Body of pancreas (tissue), 4 donors: ENCODE data around the gene TMEM141. TPM values are rescaled to one million over a fixed set of nuclear protein-coding genes. Genes with fewer than 3 reads are reported as not detected.

ENCODE experiments used
- ATAC-seq: fragments of 150-250 bp; one replicate; pipeline ENCODE4 v1.9.1; 2016
- DNase-seq, 4 donors: peaks; one replicate each; pipeline ENCODE4 v3.0.0-alpha.2; 2019
- H3K27ac ChIP-seq, 4 donors: fragments of 200-600 bp; sonication (generic); 1 replicate in 3 of 4; 2 replicates in 1 of 4; pipeline versions ENCODE4 v1.5.1 to v1.6.1; 2016 to 2019; ENCODE audit warnings: mild to moderate bottlenecking in 1 of 4, mixed read lengths in 1 of 4, moderate library complexity in 1 of 4
- H3K27me3 ChIP-seq, 2 donors: fragments of 200-600 bp; sonication (generic); one replicate each; pipeline ENCODE4 v1.6.0; 2016; ENCODE audit warnings: mild to moderate bottlenecking in 1 of 2
- H3K36me3 ChIP-seq, 2 donors: fragments of 200-600 bp; sonication (generic); replicated peaks in 1 of 2; 2 replicates each; pipeline ENCODE4 v1.5.1; 2016; ENCODE audit warnings: low read depth in 2 of 2; ENCODE audit not compliant: insufficient read depth in 1 of 2
- H3K4me1 ChIP-seq: fragments of 200-600 bp; sonication (generic); one replicate; pipeline ENCODE4 v1.6.0; 2016
- H3K4me3 ChIP-seq, 2 donors: fragments of 200-600 bp; sonication (generic); 1 replicate in 1 of 2; 2 replicates in 1 of 2; pipeline ENCODE4 v1.5.1; 2016 to 2019
- H3K9me3 ChIP-seq, 3 donors: fragments of 200-600 bp; sonication (generic); 1 replicate in 2 of 3; 2 replicates in 1 of 3; pipeline ENCODE4 v1.5.1; 2016
- POLR2A ChIP-seq, 3 donors: fragments of 450-650 bp; IDR thresholded peaks; one replicate each; pipeline ENCODE4 v1.6.1; 2016; ENCODE audit warnings: antibody characterized with exemption in 3 of 3, mild to moderate bottlenecking in 2 of 3
- WGBS, 2 donors: methylation state at CpG; one replicate each; pipeline ENCODE4 v1.1.5; 2017; 5-methylcytosine and 5-hydroxymethylcytosine counted together
- intact Hi-C: fragments of 100-400 bp; cut with DNase I; formaldehyde crosslinking; loops from one replicate; pipeline ENCODE4 v1.15.1; 2023
- total RNA-seq, 2 donors: library from RNA; depleted of rRNA; stranded (reverse); fragments of >200 nt; gene quantifications; one replicate each; pipeline ENCODE4 v1.1.0, GENCODE V29; 2016
- TF ChIP-seq, protein P1 (sequence below), 7 experiments: fragments of 450-650 bp in 4 of 7; fragments of 200-600 bp in 3 of 7; sonication (generic) in 3 of 7; IDR thresholded peaks; one replicate each; pipeline ENCODE4 v1.5.1; 2016 to 2019; ENCODE audit warnings: antibody characterized with exemption in 7 of 7

TMEM141 gene
- total RNA-seq, 2 donors from 2014 or later, result 45.1 to 52.1 TPM

DNA sequence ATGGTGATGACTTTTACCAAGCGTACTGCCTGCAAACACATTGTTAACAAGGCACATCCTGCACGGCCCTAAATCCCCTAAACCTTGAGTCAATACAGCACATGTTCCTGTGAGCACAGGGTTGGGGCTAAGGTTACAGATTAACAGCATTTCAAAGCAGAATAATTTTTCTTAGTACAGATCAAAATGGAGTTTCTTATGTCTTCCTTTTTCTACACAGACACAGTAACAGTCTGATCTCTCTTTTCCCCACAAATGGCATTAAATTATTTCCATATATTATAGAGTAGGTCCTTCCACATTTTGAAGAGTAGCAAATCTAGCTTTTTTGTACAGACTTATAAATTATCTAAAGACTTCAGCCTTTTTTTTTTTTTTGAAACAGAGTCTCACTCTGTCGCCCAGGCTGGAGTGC, 1.6 kb upstream of the TMEM141 start:
- Histone ChIP-seq H3K36me3 (no peaks in the 10 kb centered on the region), H3K27me3 (no peaks in the 10 kb centered on the region), H3K4me1 (peaks cover 65% of the 10 kb centered on the region), H3K4me3 (no peak overlapping the region), H3K27ac (peak overlapping the region in 3 of 4 donors; percentile 46 to 99 (median 97)), H3K9me3 (no peaks in the 10 kb centered on the region)
- intact Hi-C loops, result loop anchor here (5.0 kb wide), 1 partner anchor 248 kb away; no protein-coding TSS in a partner anchor
- no peak for DNase-seq
- ATAC-seq, result no peak
- 35 to 52% methylated on average over 3 of the region's 3 CpGs for WGBS, 2 donors
- TF ChIP-seq, protein P1, sequence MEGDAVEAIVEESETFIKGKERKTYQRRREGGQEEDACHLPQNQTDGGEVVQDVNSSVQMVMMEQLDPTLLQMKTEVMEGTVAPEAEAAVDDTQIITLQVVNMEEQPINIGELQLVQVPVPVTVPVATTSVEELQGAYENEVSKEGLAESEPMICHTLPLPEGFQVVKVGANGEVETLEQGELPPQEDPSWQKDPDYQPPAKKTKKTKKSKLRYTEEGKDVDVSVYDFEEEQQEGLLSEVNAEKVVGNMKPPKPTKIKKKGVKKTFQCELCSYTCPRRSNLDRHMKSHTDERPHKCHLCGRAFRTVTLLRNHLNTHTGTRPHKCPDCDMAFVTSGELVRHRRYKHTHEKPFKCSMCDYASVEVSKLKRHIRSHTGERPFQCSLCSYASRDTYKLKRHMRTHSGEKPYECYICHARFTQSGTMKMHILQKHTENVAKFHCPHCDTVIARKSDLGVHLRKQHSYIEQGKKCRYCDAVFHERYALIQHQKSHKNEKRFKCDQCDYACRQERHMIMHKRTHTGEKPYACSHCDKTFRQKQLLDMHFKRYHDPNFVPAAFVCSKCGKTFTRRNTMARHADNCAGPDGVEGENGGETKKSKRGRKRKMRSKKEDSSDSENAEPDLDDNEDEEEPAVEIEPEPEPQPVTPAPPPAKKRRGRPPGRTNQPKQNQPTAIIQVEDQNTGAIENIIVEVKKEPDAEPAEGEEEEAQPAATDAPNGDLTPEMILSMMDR (IDR thresholded peaks at IDR 0.05), result no peak
- no peak for TF ChIP-seq POLR2A (IDR thresholded peaks at IDR 0.05)

DNA sequence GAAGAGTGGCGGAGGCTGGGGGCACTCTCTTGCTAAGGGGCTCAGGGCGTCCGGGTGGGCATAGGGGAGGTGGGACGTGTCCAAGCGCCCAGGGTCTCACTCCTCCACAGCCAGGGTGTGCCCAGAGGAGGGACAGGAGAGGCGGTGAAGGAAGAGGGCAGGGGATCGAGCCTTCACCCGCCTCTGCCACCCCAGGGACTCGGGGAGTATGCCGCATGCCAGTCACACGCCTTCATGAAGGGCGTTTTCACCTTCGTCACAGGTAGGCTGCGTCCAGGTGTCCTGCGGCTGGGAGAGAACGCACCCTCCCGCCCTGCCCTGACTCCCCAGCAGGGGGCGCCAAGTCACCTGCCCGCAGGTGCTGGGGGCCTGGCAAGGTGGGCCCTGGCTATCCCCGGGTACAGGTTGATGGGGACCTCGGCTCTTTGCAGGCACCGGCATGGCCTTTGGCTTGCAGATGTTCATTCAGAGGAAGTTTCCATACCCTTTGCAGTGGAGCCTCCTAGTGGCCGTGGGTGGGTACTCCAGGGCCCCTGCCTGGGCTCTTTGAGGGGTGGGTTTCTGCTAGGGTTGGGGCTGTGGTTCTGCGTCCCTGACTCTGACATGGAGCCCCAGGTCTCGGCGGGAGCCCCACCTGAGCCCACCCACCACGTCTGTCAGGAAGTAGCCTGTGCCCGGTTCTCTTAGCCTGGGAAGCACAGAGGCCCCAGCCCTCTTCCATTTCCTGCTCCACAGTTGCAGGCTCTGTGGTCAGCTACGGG, 552 bp downstream of the TMEM141 start:
- intact Hi-C loops, result no loop called here
- Histone ChIP-seq H3K36me3 (no peaks in the 10 kb centered on the region), H3K4me3 (peak overlapping the region in 1 of 2 donors; percentile 49), H3K9me3 (no peaks in the 10 kb centered on the region), H3K27ac (peak overlapping the region; percentile 89 to 99 (median 96)), H3K27me3 (no peaks in the 10 kb centered on the region), H3K4me1 (peaks cover 64% of the 10 kb centered on the region)
- 0 to 1% methylated on average over 3 to 27 of the region's 29 CpGs for WGBS, 2 donors
- peak; percentile 60 to 84 (median 81) for TF ChIP-seq POLR2A (IDR thresholded peaks at IDR 0.05)
- TF ChIP-seq, protein P1 (IDR thresholded peaks at IDR 0.05), result peak; percentile 94 to 99 (median 97)
- ATAC-seq, result peak; percentile 61
- peak; percentile 84 to 90 (median 88) for DNase-seq

DNA sequence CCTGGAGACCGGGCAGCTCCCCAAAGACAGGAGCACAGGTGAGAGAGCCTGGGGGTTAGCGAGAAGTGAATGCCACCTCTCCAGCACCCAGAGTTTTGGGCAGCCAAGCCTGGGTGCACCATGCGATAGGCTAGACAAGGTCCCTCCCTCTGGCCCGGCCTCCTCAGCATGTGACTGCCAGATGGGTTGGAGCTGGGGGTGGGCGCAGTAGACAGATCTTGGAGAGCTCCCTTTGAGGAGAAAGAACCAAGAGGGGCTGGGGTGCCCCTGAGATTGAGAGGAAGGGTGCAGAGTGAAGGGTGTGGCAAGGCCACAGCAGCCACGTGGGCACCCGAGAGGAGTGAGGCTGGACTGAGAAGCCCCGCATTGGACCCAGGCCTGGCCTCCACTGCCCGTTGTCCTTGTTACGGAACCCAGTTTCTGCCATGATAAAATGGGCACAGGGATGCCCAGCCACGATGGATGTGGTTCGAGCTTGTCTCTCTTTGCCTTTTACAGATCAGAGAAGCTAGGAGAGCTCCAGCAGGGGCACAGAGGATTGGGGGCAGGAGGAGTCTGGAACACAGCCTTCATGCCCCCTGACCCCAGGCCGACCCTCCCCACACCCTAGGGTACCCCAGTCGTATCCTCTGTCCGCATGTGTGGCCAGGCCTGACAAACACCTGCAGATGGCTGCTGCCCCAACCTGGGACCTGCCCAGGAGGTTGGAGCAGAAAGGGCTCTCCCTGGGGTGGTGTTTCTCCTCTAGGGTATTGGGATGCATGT, 1.4 kb downstream of the TMEM141 start:
- WGBS, 2 donors, result 54 to 60% methylated on average over 13 to 14 of the region's 15 CpGs
- no peaks in the 10 kb centered on the region for H3K9me3 ChIP-seq
- no peaks in the 10 kb centered on the region for H3K27me3 ChIP-seq
- H3K36me3 ChIP-seq, result no peaks in the 10 kb centered on the region
- H3K4me1 ChIP-seq, result peaks cover 71% of the 10 kb centered on the region
- ATAC-seq (no peak), DNase-seq (peak in 2 of 4 donors; percentile 13 to 45)
- H3K27ac ChIP-seq, result peak overlapping the region; percentile 89 to 99 (median 96)
- intact Hi-C loops, result no loop called here
- no peak overlapping the region for H3K4me3 ChIP-seq
- TF ChIP-seq, protein P1 (IDR thresholded peaks at IDR 0.05), result no peak
- no peak for TF ChIP-seq POLR2A (IDR thresholded peaks at IDR 0.05)

DNA sequence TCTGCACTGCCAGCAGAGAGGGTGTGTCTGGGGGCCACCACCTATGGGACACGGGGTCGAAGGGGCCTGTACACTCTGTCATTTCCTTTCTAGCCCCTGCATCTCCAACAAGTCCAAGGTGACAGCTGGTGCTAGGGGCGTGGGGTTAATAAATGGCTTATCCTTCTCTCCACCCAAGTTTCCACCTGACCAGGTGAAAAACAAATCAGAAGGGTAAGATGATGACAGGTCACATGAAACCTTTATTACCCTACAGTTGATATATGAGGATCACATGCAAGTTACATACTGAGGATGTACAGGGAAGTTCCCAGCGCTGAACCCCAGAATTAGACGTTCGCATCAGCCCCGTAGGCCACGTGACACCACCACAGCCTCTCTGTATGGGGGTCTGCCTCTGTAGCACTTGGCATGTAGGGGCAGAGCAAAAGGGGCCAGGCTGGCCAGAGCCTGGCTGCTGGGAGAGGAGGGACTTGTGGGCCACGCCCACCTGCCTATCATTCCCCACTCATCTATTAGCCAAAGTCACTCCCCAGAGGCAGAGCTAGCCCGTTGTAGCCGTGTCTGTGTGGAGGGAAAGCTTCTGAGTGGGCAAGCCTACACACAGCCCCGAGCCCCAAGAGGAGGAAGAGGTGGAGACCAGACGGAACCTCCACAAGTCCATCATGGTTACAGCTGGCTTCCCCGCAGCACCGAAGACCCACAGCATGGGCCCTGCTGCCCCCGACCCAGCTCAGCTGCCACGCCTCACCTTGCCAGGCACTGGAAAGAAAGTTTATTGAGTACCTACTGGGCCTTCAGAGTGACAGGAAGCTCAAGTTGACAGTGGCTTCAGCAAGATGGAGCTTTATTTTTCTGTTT, 2.2 kb downstream of the TMEM141 start:
- 68% methylated on average over 14 to 15 of the region's 17 CpGs for WGBS, 2 donors
- ATAC-seq (no peak), DNase-seq (peak in 2 of 4 donors; percentile 34 to 35)
- Histone ChIP-seq H3K4me3 (no peak overlapping the region), H3K27ac (no peak overlapping the region), H3K9me3 (no peaks in the 10 kb centered on the region), H3K36me3 (no peaks in the 10 kb centered on the region), H3K27me3 (no peaks in the 10 kb centered on the region), H3K4me1 (peaks cover 70% of the 10 kb centered on the region)
- no peak for TF ChIP-seq POLR2A (IDR thresholded peaks at IDR 0.05)
- TF ChIP-seq, protein P1 (IDR thresholded peaks at IDR 0.05), result no peak
- intact Hi-C loops, result no loop called here
